ENCODE data around the gene ING3.

DNA sequence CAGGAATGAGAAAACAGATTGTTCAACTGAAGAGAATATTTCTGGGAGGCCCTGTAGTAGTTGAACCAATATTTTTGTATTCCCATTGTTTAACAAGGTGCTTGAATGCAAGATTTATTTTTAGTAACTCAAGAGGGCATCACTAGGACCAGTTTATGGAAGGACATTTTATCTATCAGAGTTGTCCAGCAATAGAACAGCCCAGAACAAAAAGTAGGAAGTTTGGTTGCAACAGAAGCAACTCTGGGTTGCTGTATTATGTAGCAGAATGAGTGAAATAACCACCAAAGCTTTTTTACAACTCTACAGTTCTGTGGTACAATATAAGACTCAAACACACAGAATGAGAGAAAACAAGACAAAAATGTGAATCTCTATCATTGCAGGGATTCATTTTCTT is 72.6 kb downstream of the ING3 start:
- TF ChIP-seq, protein P1, sequence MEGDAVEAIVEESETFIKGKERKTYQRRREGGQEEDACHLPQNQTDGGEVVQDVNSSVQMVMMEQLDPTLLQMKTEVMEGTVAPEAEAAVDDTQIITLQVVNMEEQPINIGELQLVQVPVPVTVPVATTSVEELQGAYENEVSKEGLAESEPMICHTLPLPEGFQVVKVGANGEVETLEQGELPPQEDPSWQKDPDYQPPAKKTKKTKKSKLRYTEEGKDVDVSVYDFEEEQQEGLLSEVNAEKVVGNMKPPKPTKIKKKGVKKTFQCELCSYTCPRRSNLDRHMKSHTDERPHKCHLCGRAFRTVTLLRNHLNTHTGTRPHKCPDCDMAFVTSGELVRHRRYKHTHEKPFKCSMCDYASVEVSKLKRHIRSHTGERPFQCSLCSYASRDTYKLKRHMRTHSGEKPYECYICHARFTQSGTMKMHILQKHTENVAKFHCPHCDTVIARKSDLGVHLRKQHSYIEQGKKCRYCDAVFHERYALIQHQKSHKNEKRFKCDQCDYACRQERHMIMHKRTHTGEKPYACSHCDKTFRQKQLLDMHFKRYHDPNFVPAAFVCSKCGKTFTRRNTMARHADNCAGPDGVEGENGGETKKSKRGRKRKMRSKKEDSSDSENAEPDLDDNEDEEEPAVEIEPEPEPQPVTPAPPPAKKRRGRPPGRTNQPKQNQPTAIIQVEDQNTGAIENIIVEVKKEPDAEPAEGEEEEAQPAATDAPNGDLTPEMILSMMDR (IDR thresholded peaks at IDR 0.05), result no peak
- TF ChIP-seq POLR2A (IDR thresholded peaks at IDR 0.05), result no peak
